Measurements from ENCODE around the gene ROR2.

ROR2 gene

DNA sequence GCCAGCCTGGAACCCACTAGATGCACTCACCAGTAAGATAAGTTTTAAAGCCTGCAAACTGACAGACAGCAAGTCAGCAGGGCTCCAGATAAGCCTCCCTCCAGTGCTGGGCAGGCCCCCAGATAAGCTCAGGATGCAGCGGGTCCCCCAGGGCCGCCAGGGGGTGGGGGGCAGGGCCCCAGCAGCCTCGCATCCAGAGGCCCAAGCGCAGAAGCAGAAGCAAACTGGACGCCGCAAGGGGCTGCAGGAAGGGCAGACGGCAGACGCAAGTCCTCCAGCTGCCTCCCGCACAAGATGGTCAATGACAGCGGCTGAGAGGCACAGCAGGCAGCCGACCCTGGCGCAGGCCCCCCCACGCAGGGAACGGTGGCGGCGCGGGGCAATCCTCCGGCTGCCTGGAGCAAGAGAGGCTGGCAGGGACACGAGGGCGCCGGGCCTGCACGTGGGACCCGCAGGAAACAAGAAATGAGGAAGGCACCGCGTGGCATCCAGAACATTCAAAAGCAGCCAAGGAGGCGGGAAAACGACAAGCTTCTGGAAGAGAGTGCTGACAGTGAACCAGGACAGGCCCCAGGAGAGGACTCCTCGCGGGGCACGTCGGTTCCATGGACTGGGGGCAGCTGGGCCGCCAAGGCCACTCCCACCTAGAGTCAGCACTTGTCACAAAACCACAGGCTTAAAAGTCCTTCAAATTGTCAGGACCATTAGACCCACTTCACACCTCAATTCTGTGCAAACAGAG, 49.8 kb downstream of the ROR2 start:
- DNase-seq (ENCODE audit: low read depth): no peak

DNA sequence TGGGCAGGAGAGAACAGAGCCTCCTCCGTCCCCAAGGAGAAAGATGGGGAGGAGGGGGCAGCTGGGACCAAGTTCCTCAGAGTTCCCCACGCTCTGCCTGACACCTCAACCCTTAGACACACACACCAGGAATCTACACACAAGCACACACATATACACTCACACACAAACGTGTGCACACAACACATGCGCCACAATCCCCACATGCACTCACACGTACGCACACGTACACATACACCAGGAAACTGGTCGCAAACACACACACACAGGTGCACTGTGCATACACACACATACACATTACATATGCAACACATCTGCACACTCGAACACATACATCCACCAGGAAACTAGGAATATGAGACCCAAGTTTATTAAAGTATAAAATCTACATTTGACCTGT, 50.4 kb downstream of the ROR2 start:
- no peak for DNase-seq (ENCODE audit: low read depth)

- no peak for DNase-seq (ENCODE audit: low read depth)
Observed at GRCh38 chr9:91899219-91899563, 50.8 kb downstream of the ROR2 start.

GRCh38 chr9:91898451-91899218, 51.4 kb downstream of the ROR2 start:
- no peak for DNase-seq (ENCODE audit: low read depth)

DNA sequence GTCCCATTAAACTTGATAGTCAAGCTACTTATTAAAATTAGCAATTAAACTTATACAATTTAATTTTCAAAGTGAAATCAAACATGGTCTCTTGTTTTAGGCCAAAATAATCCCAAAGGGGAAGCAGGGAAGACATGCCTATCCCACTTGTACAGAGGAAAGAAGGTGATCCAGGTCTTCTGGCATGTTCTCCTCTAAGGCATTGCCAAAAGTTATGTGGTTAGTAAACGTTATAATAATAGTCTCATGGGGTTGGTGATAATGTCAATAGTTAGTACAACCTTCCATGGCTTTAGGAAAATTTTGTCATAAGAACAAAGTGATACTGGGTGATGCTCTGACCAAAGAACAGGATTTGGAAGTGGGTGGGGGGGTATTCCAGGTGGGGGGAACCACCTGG, 52.8 kb downstream of the ROR2 start:
- no peak for DNase-seq (ENCODE audit: low read depth)

DNA sequence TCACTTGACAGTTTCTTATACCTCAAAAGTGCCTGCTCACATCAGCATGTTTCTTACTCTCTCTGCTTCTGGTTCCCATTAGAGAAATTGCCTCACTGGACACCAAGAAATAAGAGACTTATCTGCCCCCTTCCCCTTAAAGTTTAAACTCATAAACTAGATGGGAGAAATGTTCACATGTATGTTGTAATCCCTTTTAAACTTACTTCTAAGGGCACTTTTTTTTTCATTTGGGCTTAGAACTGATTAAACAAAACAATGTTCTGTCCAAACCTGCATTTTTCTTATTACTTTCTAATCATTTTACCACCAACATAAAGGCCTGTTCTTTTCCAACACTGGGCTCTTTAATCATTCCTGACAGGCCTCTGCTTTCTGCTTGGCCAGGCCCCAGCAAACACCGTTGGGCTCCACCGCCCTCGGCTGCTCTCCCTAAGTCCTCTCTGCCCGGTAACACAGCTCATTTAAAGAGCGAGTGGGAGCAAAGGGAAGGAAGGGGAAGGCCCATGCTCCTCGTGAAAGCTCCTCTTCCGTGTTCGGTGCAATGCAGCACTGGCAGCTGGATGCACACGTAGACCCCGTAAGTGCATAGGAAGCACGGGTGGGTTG, 53.4 kb downstream of the ROR2 start:
- DNase-seq (ENCODE audit: low read depth): no peak

GRCh38 chr9:91896097-91896496, 53.9 kb downstream of the ROR2 start:
- DNase-seq (ENCODE audit: low read depth): no peak

DNA sequence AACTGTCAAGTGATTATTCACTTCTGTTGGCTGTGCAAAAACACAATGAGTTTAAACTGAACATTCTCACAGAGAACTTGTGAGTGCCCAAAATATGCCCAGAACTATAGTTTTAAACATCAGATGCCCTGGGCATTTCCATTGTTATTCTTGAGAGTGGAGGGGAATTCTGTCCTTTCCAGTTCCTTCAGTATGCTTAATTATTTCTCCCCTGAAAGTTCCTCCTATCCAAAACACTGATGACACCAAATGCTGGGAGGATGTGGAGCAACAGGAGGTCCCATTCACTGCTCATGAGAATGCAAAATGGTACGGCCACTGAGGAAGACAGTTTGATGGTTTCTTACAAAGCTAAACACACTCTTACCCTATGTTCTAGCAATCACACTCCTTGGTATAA, 55.5 kb downstream of the ROR2 start:
- DNase-seq (ENCODE audit: low read depth): no peak

DNA sequence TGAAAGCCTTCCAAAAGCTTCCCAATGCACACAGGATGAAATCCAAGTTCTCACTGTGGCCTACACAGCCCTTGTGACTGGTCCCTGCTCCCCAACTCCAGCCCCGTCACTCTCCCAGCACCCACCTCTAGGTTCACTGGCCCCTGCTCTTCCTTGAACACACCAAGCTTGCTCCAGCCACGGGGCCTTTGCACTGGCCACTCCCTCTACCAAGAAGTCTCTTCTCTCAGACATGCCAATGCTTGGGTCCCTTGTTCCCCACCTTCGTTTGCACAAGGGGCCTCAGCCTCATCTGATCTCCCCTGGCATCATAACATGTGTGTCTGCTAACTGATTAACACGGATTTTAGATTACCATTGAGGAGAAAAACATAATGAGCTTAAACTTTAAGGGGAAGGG, 56.0 kb downstream of the ROR2 start:
- DNase-seq (ENCODE audit: low read depth): no peak

DNA sequence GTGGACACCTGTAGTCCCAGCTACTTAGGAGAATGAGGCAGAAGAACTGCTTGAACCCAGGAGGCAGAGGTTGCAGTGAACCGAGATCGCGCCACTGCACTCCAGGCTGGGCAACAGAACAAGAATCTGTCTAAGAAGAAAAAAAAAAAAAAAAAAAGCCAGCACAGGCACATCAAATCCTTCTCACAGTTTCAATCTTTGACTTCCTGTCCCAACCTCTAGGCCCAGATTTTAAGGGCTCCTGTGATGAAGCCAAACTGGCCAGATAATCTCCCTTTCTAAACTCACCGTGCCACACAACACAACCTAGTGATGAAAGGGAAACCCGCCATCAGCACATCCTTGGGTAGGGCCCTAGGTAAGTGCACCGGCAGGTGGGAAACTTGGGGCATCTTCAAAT, 58.1 kb downstream of the ROR2 start:
- DNase-seq (ENCODE audit: low read depth): no peak

GRCh38 chr9:91890662-91891061, 59.4 kb downstream of the ROR2 start:
- no peak for DNase-seq (ENCODE audit: low read depth)

DNA sequence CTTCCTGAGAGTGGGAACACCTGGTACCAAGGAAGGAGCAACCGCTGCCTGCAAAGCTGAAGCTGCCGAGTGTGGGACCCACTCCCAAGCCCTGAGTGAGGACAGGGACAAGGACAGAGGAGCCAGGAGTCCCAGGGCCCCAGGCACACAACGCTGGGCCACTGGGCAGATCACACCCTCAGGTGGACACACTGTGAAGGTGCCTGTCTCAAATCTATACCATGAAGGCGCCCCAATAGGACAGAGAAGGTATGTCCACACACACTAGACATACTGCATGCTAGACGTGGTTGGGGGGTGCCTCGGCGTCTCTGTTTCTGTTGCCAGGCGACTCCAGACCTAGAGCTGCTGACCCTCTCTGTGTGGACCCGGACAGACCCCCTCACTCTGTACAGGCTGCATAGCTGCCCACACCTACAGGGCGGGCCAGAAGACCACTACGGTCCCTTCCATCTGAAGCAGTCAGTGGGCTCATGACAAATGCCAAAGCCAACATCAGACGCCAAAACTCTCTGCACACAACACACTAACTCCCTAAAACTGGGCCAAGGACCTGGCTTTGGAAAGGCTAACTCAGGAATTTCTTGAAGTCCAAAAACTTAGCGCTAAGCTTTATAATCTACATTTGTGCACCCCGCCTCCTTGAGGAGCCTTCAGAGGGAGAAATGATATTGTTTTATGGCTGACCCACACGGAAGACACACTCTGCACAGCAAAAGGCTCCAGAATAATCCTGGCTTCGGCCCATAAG, 60.7 kb downstream of the ROR2 start:
- no peak for DNase-seq (ENCODE audit: low read depth)

DNA sequence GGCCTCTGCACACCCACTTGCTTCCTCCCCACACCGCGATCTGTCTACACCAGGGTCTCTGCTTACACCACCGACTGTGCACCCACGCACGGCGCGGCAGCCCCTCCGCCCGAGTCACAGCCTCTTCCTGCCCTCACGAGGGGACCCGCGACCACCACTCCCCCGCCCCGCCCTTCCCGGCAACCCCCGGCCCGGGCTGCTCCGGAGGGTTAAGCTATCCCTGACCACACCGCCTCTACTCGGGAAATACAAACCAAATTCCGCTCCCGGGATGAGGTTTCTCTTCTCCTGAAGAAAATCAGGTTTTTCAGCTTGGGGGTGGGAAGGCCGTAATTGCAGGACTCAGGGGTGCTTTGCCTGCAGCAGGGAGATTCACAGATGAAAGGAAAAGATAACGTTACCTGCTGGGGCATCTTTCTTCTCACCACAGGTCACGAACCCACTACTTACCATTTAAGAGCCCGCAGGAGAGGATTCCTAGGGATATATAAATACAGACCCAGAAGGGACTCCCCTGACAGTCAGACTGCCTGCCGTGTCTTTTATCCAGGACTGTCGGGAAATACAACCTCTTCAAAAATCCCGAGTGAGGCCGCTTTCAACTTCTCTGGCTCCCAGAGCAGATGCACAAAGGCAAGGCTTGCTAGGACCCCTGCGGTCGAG, 63.5 kb downstream of the ROR2 start:
- DNase-seq (ENCODE audit: low read depth): no peak

DNA sequence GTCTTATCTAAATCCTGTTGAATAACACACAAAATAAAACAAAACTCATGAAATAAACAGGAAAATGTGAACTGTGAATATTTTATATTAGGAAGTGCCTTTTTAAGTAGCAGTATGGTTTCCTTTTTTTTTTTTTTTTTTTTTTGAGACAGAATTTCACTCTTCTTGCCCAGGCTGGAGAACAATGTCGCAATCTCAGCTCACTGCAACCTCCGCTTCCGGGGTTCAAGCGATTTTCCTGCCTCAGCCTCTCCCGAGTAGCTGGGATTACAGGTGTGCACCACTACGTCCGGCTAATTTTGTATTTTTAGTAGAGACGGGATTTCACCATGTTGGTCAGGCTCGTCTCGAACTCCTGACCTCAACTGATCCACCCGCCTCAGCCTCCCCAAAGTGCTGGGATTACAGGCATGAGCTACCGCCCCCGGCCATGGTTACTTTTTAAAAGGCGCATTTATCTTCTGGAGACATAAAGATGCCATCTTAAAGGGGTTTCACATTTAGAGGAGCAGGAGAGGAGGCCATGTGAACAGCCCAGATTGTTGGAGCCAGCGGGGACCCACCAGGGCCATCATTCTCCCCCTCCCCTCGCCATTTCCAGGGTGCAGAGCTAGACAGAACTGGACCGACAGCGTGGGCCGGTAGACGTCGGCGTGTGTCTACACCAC, 64.1 kb downstream of the ROR2 start:
- DNase-seq (ENCODE audit: low read depth): no peak

- no peak for DNase-seq (ENCODE audit: low read depth)
Observed at GRCh38 chr9:91884696-91885687, 65.0 kb downstream of the ROR2 start.

GRCh38 chr9:91884153-91884552, 65.9 kb downstream of the ROR2 start:
- no peak for DNase-seq (ENCODE audit: low read depth)

DNA sequence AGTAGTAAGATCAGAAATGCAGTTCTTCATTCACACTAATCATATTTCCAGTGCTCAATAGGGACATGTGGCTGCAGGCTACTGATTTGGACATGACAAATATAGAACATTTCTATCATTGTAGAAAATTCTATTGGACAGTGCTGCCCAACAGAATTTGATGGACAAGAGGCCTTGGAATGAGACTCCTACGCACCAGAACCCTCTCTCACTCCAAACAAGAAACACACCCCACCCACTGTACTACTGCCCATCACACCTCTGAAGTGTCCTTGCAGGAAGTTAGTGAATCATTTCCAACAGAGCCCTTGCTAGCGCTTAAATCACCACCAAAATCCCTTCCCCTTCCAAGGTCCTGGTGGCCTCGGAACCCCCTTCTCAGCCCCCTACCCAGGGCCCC, 66.5 kb downstream of the ROR2 start:
- no peak for DNase-seq (ENCODE audit: low read depth)

DNA sequence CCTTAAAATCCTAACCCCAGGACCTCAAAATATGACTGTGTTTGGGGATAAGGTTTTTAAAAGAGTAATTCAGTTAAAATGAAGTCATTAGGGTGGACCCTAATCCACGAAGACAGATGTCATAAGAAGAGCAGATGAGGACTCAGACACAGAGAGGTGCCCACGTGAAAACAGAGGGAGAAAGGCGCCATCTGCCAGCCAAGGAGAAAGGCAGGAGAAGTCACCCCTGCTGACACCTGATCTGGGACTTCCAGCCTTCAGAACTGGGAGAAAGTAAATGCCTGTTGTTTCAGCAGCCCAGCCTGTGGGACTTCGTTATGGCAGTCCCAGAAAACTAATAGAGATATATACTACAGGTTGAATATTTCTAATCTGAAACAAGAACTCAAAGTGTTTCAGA, 67.4 kb downstream of the ROR2 start:
- no peak for DNase-seq (ENCODE audit: low read depth)

DNA sequence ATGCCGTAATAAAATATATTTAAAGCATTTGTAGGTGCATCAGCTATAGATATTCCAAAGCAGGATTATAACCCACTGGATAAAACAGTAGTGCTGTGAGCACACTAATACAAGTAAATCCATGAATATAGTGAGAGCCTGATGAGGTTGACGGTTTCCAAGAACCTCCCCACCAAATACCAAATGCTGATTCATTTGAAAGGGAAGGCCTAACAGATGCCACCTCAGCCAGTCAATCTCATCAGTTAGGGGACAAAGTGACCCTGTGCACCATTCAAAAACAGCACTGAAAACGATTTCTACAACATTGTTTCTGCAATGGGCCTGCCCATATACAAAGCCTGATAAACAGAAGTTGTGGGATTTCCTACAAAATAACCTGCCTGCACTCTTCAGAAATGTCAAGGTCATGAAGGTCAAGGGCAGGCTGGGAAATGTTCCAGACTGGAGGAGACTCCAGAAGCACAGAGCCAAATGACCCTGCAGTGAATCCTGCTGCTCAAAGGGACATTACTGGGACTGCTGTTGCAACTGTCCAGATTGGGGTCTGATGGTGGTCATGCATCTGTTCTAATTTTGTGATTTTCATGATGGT, 69.6 kb downstream of the ROR2 start:
- no peak for DNase-seq (ENCODE audit: low read depth)

DNA sequence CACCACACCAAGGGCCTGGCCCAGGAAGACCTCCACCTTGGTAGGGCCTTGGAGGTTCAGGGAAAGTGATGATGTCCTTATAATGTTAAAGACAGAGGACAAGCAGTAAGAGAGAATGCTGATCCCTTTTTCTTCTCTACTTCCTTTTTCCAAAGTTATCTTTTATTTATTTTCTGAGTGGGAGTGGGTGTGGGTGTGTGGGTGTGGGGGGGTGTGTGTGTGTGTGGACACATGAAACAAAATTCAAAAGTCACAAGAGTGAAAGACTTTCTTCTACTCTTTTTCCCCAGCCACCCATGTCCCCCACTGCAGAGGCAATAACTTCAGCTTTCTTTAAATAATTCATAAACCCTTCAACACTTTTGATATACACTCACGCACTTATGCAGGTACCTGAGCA, 70.8 kb downstream of the ROR2 start:
- no peak for DNase-seq (ENCODE audit: low read depth)
